ENCODE data around the gene PDE2A.

GRCh38 chr11:72658989-72659640, 15.1 kb downstream of the PDE2A start:
- no peak for TF ChIP-seq POLR2A (IDR thresholded peaks at IDR 0.05; ENCODE audit: low read depth, low read length)
- no peak for TF ChIP-seq CTCF (conservative IDR thresholded peaks at IDR 0.05; ENCODE audit: low read depth, low read length)
- no peak for TF ChIP-seq CHD1 (IDR thresholded peaks at IDR 0.05; ENCODE audit: low read depth, low read length)
- TF ChIP-seq NFE2L2 (IDR thresholded peaks at IDR 0.05; ENCODE audit: low read depth, low read length) = no peak
- no peak for TF ChIP-seq RAD21 (IDR thresholded peaks at IDR 0.05; ENCODE audit: low read length)
- TF ChIP-seq MAFK (IDR thresholded peaks at IDR 0.05; ENCODE audit: low read depth, low read length) = no peak
- no peak for TF ChIP-seq RFX5 (IDR thresholded peaks at IDR 0.05; ENCODE audit: low read depth, low read length)
- no peak for TF ChIP-seq CEBPB (IDR thresholded peaks at IDR 0.05; ENCODE audit: low read depth, low read length)

All from IMR-90 (cell line).